ENCODE measurements around the gene CLSTN1. TPM values are rescaled to one million over a fixed set of nuclear protein-coding genes. Genes with fewer than 3 reads are reported as not detected.
"Not testable (repeated sequence)": the region's sequence is repeated elsewhere in the genome, so short reads cannot be mapped to it uniquely, and the experiment has no call there.

CLSTN1 gene
- polyA plus RNA-seq, 5 donors, result 82.7 to 121 (median 94.8) TPM

DNA sequence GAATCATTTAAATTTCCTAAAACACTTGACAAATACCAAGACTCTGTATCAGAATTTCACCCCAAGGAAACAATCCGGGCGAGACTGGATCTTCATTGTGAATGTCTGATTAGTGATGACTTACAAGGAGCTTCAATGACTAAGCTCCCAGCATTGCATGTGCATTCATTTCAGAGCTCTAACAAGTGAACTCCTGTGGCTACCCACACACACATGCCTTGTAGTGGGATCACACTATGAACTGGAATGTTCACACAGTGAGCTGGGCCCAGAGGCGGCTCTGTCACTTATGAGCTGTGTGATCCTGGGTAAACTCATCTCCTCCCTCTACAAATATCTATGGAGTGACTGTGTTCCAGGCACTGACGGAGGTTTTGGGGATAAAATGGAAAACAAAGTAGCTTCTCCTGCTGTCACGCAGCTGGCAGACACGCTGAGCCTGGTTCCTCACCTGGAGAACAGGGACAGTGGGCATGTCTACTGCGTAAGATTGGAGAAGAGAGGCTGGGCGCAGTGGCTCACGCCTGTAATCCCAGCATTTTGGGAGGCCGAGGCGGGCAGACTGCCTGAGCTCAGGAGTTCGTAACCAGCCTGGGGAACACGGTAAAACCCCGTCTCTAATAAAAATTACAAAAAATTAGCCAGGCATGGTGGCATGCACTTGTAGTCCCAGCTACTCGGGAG lies 56.9 kb downstream of the CLSTN1 start:
- DNase-seq, result no peak

DNA sequence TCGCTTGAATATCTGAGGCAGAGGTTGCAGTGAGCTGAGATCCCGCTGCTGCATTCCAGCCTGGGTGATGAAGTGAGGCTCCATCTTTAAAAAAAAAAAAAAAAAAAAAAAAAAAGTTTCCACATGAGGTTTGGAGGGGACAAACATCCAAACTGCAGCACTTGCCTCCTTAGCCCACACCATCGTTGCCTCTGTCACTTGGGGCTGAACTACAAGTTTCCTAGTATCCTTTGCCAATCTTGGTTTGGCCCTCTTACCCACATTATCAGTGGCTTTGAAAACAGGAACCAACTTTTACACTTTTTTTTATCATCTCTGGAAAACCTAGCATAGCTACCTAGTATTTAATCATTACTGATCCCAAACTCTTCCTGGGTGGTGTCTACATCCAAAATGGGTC lies 59.2 kb downstream of the CLSTN1 start:
- DNase-seq, result no peak

DNA sequence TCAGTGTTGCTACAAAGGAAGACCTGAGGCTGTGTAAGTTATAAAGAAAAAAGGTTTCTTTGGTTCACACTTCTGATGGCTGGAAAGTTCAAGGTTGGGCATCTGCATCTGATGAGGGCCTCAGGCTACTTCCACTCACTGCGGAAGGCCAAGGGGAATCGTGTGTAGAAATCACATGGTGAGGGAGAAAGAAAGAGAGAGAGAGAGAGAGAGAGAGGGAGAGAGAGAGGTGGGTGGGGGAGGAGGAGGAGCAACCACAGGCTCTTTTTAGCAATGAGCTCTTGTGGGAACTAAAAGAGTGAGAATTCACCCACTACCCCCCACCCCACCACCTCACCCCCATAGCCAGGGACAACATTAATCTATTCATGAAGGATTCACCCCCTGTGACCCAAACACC lies 59.9 kb downstream of the CLSTN1 start:
- no peak for DNase-seq

DNA sequence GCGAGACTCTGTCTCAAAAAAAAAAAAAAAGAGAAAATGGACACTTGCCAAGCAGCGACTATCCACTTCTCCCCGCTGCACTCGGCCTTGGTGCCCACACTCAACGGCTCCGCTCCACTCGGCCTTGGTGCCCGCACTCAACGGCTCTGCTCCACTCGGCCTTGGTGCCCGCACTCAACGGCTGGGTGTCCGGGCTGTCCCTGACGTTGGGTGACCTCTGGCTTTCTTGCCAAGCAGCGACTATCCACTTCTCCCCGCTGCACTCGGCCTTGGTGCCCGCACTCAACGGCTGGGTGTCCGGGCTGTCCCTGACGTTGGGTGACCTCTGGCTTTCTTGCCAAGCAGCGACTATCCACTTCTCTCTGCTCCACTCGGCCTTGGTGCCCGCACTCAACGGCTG lies 61.3 kb downstream of the CLSTN1 start:
- not testable (repeated sequence) for DNase-seq

- DNase-seq, result no peak
Measured at GRCh38 chr1:9761855-9762254, 61.9 kb downstream of the CLSTN1 start.

GRCh38 chr1:9760824-9761223 lies 62.9 kb downstream of the CLSTN1 start:
- DNase-seq, result no peak

- no peak for DNase-seq
Measured at GRCh38 chr1:9759939-9760338, 63.8 kb downstream of the CLSTN1 start.

DNA sequence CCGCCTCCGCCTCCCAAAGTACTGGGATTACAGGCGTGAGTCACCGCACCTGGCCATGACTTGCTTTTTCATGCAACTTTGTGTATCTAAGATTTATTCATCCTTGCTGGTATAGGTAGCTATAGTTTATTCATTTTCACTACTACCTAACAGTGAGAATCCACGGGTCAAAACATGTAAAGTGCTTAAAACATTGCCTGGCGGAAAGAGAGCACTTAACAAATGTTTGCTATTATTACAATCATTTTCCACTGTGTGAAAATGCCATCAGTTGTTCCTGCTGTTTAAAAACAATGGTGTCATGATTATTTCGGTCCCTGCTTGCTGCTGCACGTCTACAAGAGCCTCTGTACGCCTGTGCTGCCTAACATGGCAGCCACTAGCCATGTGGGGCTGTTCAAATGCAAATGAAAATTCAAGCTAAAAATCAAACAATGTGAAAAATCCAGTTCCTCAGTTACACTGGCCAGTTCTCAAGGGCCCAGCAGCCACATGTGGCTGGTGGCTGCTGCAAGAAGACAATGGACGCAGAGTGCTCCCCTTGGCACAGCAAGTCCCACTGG lies 65.1 kb downstream of the CLSTN1 start:
- no peak for DNase-seq

GRCh38 chr1:9755441-9755995 lies 68.2 kb downstream of the CLSTN1 start:
- DNase-seq, result no peak

DNA sequence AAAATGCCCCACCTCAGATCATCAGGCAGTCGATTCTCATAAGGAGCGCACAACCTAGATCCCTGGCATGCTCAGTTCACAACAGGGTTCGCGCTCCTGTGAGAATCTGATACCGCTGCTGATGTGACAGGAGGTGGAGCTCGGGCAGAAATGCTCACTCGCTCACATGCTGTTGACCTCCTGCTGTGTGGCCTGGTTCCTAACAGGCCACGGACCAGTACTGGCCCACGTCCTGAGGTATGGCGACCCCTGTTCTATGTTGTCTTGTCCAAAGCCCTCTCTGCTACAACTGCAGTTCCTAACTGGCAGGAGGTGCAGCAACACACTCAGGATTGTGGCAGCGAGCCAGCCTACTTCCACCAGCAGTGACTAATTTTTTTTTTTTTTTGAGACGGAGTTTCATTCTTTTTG lies 70.6 kb downstream of the CLSTN1 start:
- DNase-seq, result no peak

GRCh38 chr1:9751971-9752370 lies 71.8 kb downstream of the CLSTN1 start:
- no peak for DNase-seq

DNA sequence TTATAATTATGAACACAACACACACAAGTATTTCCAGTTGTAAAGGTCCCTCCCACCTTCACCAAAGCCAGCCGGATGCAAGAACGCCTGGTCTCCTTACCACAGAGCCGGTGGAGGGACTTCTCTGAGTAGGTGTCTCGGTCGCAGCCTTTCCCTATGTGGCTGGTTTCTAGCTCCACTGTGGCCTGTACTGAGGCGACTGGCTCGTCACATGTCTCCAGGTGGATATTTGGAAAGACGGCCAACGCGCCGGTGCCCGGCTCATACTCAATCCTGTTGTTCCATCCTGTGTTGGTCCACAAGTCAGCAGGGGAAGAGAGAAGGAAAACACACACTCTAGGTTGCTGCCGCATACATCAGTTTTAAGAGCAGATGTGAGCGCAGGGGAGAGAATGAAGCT lies 74.4 kb downstream of the CLSTN1 start:
- DNase-seq, result no peak

GRCh38 chr1:9748391-9748790 lies 75.4 kb downstream of the CLSTN1 start:
- not testable (repeated sequence) for DNase-seq

GRCh38 chr1:9746651-9747050 lies 77.1 kb downstream of the CLSTN1 start:
- DNase-seq, result no peak

GRCh38 chr1:9746211-9746610 lies 77.6 kb downstream of the CLSTN1 start:
- DNase-seq, result no peak

GRCh38 chr1:9744106-9744799 lies 79.5 kb downstream of the CLSTN1 start:
- DNase-seq, result no peak

DNA sequence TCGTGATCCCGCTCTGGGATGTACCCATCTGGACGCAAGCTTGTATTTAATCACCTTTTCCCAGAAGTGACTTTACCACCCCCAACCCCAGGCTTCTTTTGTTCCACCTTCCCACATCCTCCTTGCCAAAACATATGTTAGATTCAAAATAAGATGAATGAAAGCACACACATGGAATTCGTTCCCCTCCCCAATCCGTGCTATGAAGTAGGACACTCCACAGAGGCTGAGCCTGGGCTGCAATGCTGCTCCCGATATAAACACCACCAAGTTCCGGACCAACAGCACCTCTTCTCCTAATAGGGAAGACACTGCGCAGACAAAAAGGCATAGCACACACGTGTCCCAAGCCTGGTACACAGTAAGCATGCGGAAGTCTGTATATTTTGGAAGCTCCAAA lies 86.1 kb downstream of the CLSTN1 start:
- no peak for DNase-seq

GRCh38 chr1:9737057-9737456 lies 86.7 kb downstream of the CLSTN1 start:
- DNase-seq, result no peak

DNA sequence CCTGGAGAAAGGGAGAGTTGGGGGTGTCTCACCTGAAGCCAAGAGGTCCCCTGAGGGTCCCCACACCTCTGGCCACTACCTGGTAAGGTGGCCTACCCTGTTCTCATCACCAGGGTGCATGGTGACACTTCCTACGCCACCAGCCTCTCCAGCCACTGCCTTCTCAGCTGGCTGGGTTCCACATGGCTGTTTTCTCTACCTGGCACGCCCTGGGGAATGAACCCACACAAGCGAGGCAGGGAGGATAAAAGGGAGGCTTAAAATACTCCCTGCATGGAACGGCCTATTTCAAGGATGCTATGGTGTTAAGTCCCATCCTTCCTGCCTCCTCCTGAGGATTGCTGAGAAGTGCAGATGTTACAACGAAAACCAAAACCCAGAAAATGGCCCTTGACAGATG lies 87.5 kb downstream of the CLSTN1 start:
- no peak for DNase-seq

DNA sequence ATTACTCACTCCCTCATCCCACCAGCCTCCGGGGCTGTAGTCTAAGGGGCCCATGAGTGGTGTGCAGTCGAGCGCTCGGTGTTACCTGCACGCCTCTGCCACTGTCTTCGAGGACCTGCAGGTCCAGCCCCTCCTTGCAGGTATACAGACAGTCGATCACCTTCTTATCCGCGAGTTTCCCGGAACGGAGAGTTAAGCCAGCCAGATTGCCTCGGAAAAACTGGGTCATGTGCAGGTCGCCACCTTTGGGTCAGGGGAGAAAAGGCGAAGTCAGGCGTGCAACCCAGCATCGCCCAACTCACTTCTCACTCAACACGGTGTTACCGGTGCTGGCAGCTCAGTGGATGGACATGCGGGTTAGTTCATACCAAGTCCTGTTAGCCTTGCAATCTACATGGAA lies 88.0 kb downstream of the CLSTN1 start:
- DNase-seq, result no peak

DNA sequence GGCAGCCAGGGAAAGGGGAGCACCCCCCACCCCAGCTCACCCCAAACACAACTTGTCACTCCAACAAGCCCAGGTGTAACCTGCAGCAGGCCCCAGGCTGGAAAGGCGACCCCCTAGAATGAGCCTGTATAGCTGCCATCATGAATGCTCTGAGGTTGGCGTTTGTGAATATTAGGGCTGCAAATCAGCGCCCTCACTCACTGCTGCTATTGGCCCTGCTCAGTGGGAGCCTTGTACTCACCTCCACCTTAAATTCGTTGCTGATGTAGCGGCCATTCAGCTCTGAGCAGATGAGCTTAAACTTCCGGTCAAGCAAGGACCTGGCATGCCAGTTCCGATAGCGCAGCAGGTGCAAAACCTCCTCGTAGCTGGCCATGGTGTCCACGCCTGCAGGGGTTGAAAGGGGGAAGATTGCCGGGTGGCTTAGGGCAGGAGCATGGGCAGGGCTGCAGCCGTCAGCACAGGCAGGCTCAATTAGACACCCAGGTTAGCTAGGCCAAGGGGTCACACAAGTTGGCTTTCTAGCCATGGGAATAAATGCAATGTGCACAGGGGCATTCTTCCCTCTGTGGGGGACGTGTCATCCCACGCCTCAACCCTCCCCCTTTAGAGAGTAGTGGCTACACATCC lies 90.5 kb downstream of the CLSTN1 start:
- DNase-seq, result no peak

DNA sequence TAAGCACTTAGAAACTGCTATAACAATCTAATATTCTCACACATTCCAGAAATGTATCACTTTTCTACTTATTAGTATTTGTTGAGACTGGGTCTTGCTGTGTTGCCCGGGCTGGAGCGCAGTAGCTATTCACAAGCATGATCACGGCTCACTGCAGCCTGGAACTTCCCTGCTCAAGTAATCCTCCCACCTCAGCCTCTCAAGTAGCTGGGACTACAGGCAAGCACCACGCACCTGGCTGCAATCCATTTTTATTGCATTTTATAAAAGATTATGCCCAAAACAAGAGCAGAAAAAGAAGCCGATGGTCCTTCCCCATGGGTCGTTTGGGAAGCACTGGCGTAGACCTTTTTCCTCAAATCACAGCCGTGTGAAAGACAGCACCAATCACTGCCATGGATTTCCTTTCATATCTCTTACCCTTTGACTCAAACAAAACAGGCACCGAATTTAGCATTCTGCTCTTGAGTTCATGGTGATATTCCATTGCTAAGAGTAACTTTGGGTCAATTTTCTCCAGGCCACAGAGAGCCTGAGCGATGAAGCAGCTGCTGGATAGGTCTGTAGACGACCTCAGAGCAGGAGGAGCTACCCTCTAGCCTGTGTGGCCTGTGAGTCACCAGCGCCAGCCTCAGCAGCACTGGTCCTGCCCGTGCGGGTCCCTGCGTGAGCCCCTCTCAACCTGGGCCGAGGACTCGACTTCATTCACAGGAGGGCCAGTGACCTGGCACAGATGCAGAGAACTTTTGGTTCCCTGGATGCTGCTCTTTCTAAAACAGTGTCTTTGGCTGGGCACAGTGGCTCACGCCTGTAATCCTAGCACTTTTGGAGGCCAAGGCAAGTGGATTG lies 91.4 kb downstream of the CLSTN1 start:
- no peak for DNase-seq

Measured in right lung (tissue), 5 donors.